HCT116 (cell line): ENCODE data around the gene OR2A14. TPM values are rescaled to one million over a fixed set of nuclear protein-coding genes. Genes with fewer than 3 reads are reported as not detected.

Source experiments
- ATAC-seq: fragments of 200-7000 bp; cut with Tn5 transposase; 2 replicates; pipeline ENCODE4 v1.9.1; 2020; ENCODE audit warnings: mild to moderate bottlenecking, moderate library complexity
- BruUV-seq: library from RNA; stranded (reverse); fragments of 400-500 nt; replicated peaks from 2 replicates; lab custom pipeline; 2021; lab: Mats Ljungman, UMichigan
- CTCF ChIA-PET: fragments of 300-600 bp; sonication (Branson Sonifier 250); formaldehyde crosslinking; loops from one replicate; lab custom pipeline; 2021; ENCODE audit warnings: antibody characterized with exemption; lab: Charles Lee
- POLR2A ChIA-PET: fragments of 300-600, 350-600 bp; sonication (Branson Sonifier 250); formaldehyde crosslinking; loops from one replicate; lab custom pipeline; 2021; ENCODE audit warnings: antibody characterized with exemption; lab: Charles Lee
- RAD21 ChIA-PET, 2 experiments: fragments of 300-600 bp; sonication (Branson Sonifier 250); formaldehyde crosslinking; loops; one replicate each; lab custom pipeline; 2023; ENCODE audit warnings: low total read pairs in 2 of 2; ENCODE audit not compliant: uncharacterized antibody in 2 of 2, unreplicated experiment in 2 of 2, low non-redundant PET in 1 of 2; lab: Charles Lee
- DNase-seq: peaks from one replicate; pipeline ENCODE4 v3.0.0-alpha.2; 2010; ENCODE audit warnings: low read depth, low spot score
- H2AFZ ChIP-seq: fragments of 200-600 bp; shearing (Covaris generic), sonication (generic); 2 replicates; pipeline ENCODE4 v1.6.1; 2017; ENCODE audit warnings: low read depth, mixed run types, mixed read lengths, antibody characterized with exemption, low read length; ENCODE audit not compliant: poor library complexity, severe bottlenecking
- H3K27ac ChIP-seq: 2 replicates; pipeline ENCODE4 v1.5.1; 2012; ENCODE audit warnings: low read depth, low read length
- H3K27me3 ChIP-seq: fragments of 200-600 bp; sonication (generic); 2 replicates; pipeline ENCODE4 v1.6.1; 2016; ENCODE audit warnings: mixed run types, low read length, mixed read lengths; ENCODE audit not compliant: insufficient read depth
- H3K36me3 ChIP-seq, 2 experiments: fragments of 200-500 bp in 1 of 2; fragments of 200-600 bp in 1 of 2; sonication (Bioruptor generic) in 1 of 2; sonication (generic) in 1 of 2; 2 replicates each; pipeline versions ENCODE4 v1.5.1 to v1.6.1; 2014 to 2016; ENCODE audit warnings: low read length in 2 of 2, inconsistent platforms in 1 of 2, mixed read lengths in 1 of 2, mixed run types in 1 of 2; ENCODE audit not compliant: insufficient read depth in 2 of 2, control insufficient read depth in 1 of 2
- H3K4me1 ChIP-seq, 2 experiments: fragments of 200-600 bp in 1 of 2; sonication (generic) in 1 of 2; 2 replicates each; pipeline versions ENCODE4 v1.5.1 to v1.6.1; 2012 to 2017; ENCODE audit warnings: low read length in 2 of 2, inconsistent platforms in 1 of 2, mild to moderate bottlenecking in 1 of 2, mixed read lengths in 1 of 2, mixed run types in 1 of 2, moderate library complexity in 1 of 2; ENCODE audit not compliant: insufficient read depth in 2 of 2, control insufficient read depth in 1 of 2
- H3K4me2 ChIP-seq: fragments of 200-600 bp; sonication (generic); 2 replicates; pipeline ENCODE4 v1.6.1; 2017; ENCODE audit warnings: mixed run types, low read length, mixed read lengths
- H3K4me3 ChIP-seq, 2 experiments: fragments of 200-600 bp in 1 of 2; sonication (generic) in 1 of 2; replicated peaks in 1 of 2; 2 replicates each; pipeline ENCODE4 v1.5.1; 2011 to 2016; ENCODE audit warnings: low read length in 2 of 2, control low read depth in 1 of 2, low read depth in 1 of 2, mild to moderate bottlenecking in 1 of 2, mixed read lengths in 1 of 2, mixed run types in 1 of 2
- H3K79me2 ChIP-seq: fragments of 200-600 bp; sonication (generic); 2 replicates; pipeline ENCODE4 v1.6.1; 2017; ENCODE audit warnings: mild to moderate bottlenecking, mixed run types, low read length, moderate library complexity, mixed read lengths; ENCODE audit not compliant: insufficient read depth
- H3K9ac ChIP-seq: fragments of 200-600 bp; sonication (generic); 2 replicates; pipeline ENCODE4 v1.6.1; 2016; ENCODE audit warnings: low read length, mixed read lengths
- H3K9me2 ChIP-seq: fragments of 200-600 bp; sonication (generic), shearing (Covaris generic); 2 replicates; pipeline ENCODE4 v1.6.1; 2017; ENCODE audit warnings: mixed run types, mild to moderate bottlenecking, moderate library complexity; ENCODE audit not compliant: insufficient read depth
- H3K9me3 ChIP-seq, 2 experiments: fragments of 200-500 bp in 1 of 2; fragments of 200-600 bp in 1 of 2; sonication (Bioruptor generic) in 1 of 2; sonication (generic) in 1 of 2; 2 replicates each; pipeline ENCODE4 v1.6.1; 2014 to 2017; ENCODE audit warnings: low read length in 2 of 2, mixed read lengths in 2 of 2, inconsistent platforms in 1 of 2, low read depth in 1 of 2, mild to moderate bottlenecking in 1 of 2, mixed run types in 1 of 2, moderate library complexity in 1 of 2; ENCODE audit not compliant: control insufficient read depth in 1 of 2, insufficient read depth in 1 of 2
- H4K20me1 ChIP-seq: fragments of 200-600 bp; sonication (generic), shearing (Covaris generic); 2 replicates; pipeline ENCODE4 v1.6.1; 2017; ENCODE audit warnings: mixed run types, mild to moderate bottlenecking, moderate library complexity; ENCODE audit not compliant: insufficient read depth
- ATF3 ChIP-seq: IDR thresholded peaks from 2 replicates; pipeline ENCODE4 v1.6.1; 2012
- CEBPB ChIP-seq: IDR thresholded peaks from 2 replicates; pipeline ENCODE4 v1.6.1; 2012; ENCODE audit warnings: low read depth
- EGR1 ChIP-seq: IDR thresholded peaks from 2 replicates; pipeline ENCODE4 v1.6.1; 2012; ENCODE audit warnings: low read depth
- EZH2 ChIP-seq: fragments of 200-600 bp; sonication (generic); IDR thresholded peaks from 2 replicates; pipeline ENCODE4 v1.6.1; 2017; ENCODE audit warnings: antibody characterized with exemption, mixed run types
- EZH2phosphoT487 ChIP-seq: fragments of 200-600 bp; IDR thresholded peaks from 2 replicates; pipeline ENCODE4 v1.6.1; 2018; ENCODE audit warnings: antibody characterized with exemption, borderline replicate concordance
- JUND ChIP-seq: IDR thresholded peaks from 2 replicates; pipeline ENCODE4 v1.6.1; 2012
- MAX ChIP-seq: IDR thresholded peaks from 2 replicates; pipeline ENCODE4 v1.6.1; 2012
- POLR2A ChIP-seq: IDR thresholded peaks from 2 replicates; pipeline ENCODE4 v1.7.0; 2011; ENCODE audit warnings: borderline replicate concordance; ENCODE audit not compliant: insufficient read depth, insufficient read length; ENCODE audit errors: extremely low read depth
- POLR2AphosphoS5 ChIP-seq: IDR thresholded peaks from 2 replicates; pipeline ENCODE4 v1.6.1; 2011; ENCODE audit warnings: mild to moderate bottlenecking, low read depth, low read length, moderate library complexity
- RAD21 ChIP-seq: IDR thresholded peaks from 2 replicates; pipeline ENCODE4 v1.6.1; 2012; ENCODE audit warnings: low read depth, mild to moderate bottlenecking
- REST ChIP-seq: IDR thresholded peaks from 2 replicates; pipeline ENCODE4 v1.6.1; 2012; ENCODE audit warnings: low read depth
- SIN3A ChIP-seq: IDR thresholded peaks from 2 replicates; pipeline ENCODE4 v1.6.1; 2012; ENCODE audit warnings: low read depth
- SP1 ChIP-seq: IDR thresholded peaks from 2 replicates; pipeline ENCODE4 v1.6.1; 2012; ENCODE audit warnings: low read depth
- SRF ChIP-seq: IDR thresholded peaks from 2 replicates; pipeline ENCODE4 v1.6.1; 2012; ENCODE audit warnings: low read depth
- TCF7L2 ChIP-seq: IDR thresholded peaks from 2 replicates; pipeline ENCODE4 v1.7.0; 2011; ENCODE audit warnings: borderline replicate concordance, inconsistent platforms; ENCODE audit not compliant: insufficient read depth, insufficient read length; ENCODE audit errors: extremely low read depth
- ZBTB33 ChIP-seq: IDR thresholded peaks from 2 replicates; pipeline ENCODE4 v1.6.1; 2011; ENCODE audit warnings: mild to moderate bottlenecking, low read length, moderate library complexity; ENCODE audit not compliant: insufficient replicate concordance; ENCODE audit errors: extremely low read depth
- ZFX ChIP-seq: fragments of 450-650 bp; IDR thresholded peaks from 2 replicates; pipeline ENCODE4 v1.6.1; 2017
- ZNF274 ChIP-seq: fragments of 200-500 bp; sonication (Bioruptor generic); IDR thresholded peaks from 2 replicates; pipeline ENCODE4 v1.6.1; 2014; ENCODE audit warnings: mild to moderate bottlenecking, low read depth, low read length, inconsistent platforms
- intact Hi-C: fragments of 100-400 bp; cut with micrococcal nuclease; formaldehyde crosslinking; loops from 2 replicates; pipeline ENCODE4 v1.10.0; 2022
- total RNA-seq: library from RNA; stranded (reverse); gene quantifications from one replicate; pipeline ENCODE4 v1.2.1, GENCODE V29; 2021; ENCODE audit not compliant: unreplicated experiment

Gene OR2A14
- total RNA-seq, 1 experiment from 2014 or later: not detected

- Histone ChIP-seq H3K9me3 (no peaks in the 10 kb centered on the region), H3K4me2 (no peak overlapping the region), H3K9me2 (no peaks in the 10 kb centered on the region), H2AFZ (no peak overlapping the region), H3K79me2 (no peaks in the 10 kb centered on the region), H3K9ac (no peak overlapping the region), H3K27me3 (no peaks in the 10 kb centered on the region), H3K4me3 (no peak overlapping the region), H3K36me3 (no peaks in the 10 kb centered on the region), H4K20me1 (no peaks in the 10 kb centered on the region), H3K4me1 (no peaks in the 10 kb centered on the region), H3K27ac (no peak overlapping the region)
- DNase-seq (no peak), ATAC-seq (no peak)
- intact Hi-C loops: no loop called here
- no peak for TF ChIP-seq POLR2AphosphoS5
- no peak for TF ChIP-seq ATF3
- TF ChIP-seq EGR1: no peak
- no peak for TF ChIP-seq RAD21
- TF ChIP-seq EZH2phosphoT487: no peak
- no peak for TF ChIP-seq ZBTB33
- no peak for TF ChIP-seq SRF
- TF ChIP-seq EZH2: no peak
- TF ChIP-seq ZNF274: no peak
- TF ChIP-seq JUND: no peak
- TF ChIP-seq SP1: no peak
- TF ChIP-seq MAX: no peak
- TF ChIP-seq CEBPB: no peak
- TF ChIP-seq POLR2A: no peak
- TF ChIP-seq ZFX: no peak
- TF ChIP-seq REST: no peak
- TF ChIP-seq TCF7L2: no peak
- no peak for TF ChIP-seq SIN3A
- no TSS peak for BruUV-seq
- POLR2A ChIA-PET: no interaction called here
- RAD21 ChIA-PET: no interaction called here
- CTCF ChIA-PET: no interaction called here
Observed at GRCh38 chr7:144098776-144099175, 24.2 kb upstream of the OR2A14 start.
